K562 (cell line): ENCODE results near the gene MTPN. TPM values are rescaled to one million over a fixed set of nuclear protein-coding genes. Genes with fewer than 3 reads are reported as not detected.

Source experiments
- CBFB ChIP-seq: sonication (generic); formaldehyde crosslinking; IDR thresholded peaks from 2 replicates; pipeline ENCODE4 v1.4.0; 2020; ENCODE audit warnings: mild to moderate bottlenecking, missing genetic modification reagents
- DDX20 ChIP-seq: fragments of 450-650 bp; IDR thresholded peaks from 2 replicates; pipeline ENCODE4 v1.6.1; 2016; ENCODE audit warnings: missing genetic modification characterization, low read depth, mild to moderate bottlenecking, missing compliant biosample characterization, moderate library complexity
- ELF1 ChIP-seq: fragments of 200-800 bp; sonication (Bioruptor generic); IDR thresholded peaks from 2 replicates; pipeline ENCODE4 v1.6.1; 2016; ENCODE audit warnings: missing genetic modification characterization, missing compliant biosample characterization
- ETV5 ChIP-seq: sonication (generic); formaldehyde crosslinking; IDR thresholded peaks from 2 replicates; pipeline ENCODE4 v1.4.0; 2020; ENCODE audit warnings: low read depth, mild to moderate bottlenecking, missing genetic modification reagents
- GABPB1 ChIP-seq: sonication (generic); formaldehyde crosslinking; IDR thresholded peaks from 2 replicates; pipeline ENCODE4 v1.8.0; 2022; ENCODE audit warnings: mild to moderate bottlenecking, missing genetic modification reagents
- HMGXB4 ChIP-seq: sonication (generic); formaldehyde crosslinking; IDR thresholded peaks from 2 replicates; pipeline ENCODE4 v1.8.1; 2023; ENCODE audit warnings: mild to moderate bottlenecking, missing genetic modification reagents
- MNT ChIP-seq, 2 experiments: fragments of 450-650 bp; conservative IDR thresholded peaks; 2 replicates each; pipeline ENCODE4 v1.6.1; 2017; ENCODE audit warnings: mild to moderate bottlenecking in 2 of 2, moderate library complexity in 2 of 2
- NFIX ChIP-seq: fragments of 250-450 bp; sonication (Bioruptor Pico); IDR thresholded peaks from 2 replicates; pipeline ENCODE4 v1.4.0; 2020; ENCODE audit warnings: low read depth, mild to moderate bottlenecking, moderate library complexity
- POLR2AphosphoS2 ChIP-seq: IDR thresholded peaks from 2 replicates; pipeline ENCODE4 v1.6.1; 2012; ENCODE audit warnings: low read length, improper control_type of control experiment
- RAD21 ChIP-seq, 2 experiments: fragments of 250-450 bp in 1 of 2; fragments of 450-650 bp in 1 of 2; sonication (Bioruptor Pico) in 1 of 2; formaldehyde crosslinking in 1 of 2; IDR thresholded peaks in 1 of 2; conservative IDR thresholded peaks in 1 of 2; 2 replicates each; pipeline versions ENCODE4 v1.4.0 to v1.8.0; 2020 to 2022; ENCODE audit warnings: mild to moderate bottlenecking in 2 of 2, moderate library complexity in 1 of 2
- RBM17 ChIP-seq: fragments of 200-400 bp; formaldehyde crosslinking; IDR thresholded peaks from 2 replicates; pipeline ENCODE4 v1.6.1; 2017; ENCODE audit warnings: low read depth, mild to moderate bottlenecking, low read length, borderline replicate concordance
- RHOXF2B ChIP-seq: fragments of 250-450 bp; sonication (Bioruptor Pico); conservative IDR thresholded peaks from 2 replicates; pipeline ENCODE4 v1.5.1; 2021
- RNF2 ChIP-seq: sonication (generic); IDR thresholded peaks from 2 replicates; pipeline ENCODE4 v1.6.1; 2016
- SNIP1 ChIP-seq: fragments of 450-650 bp; IDR thresholded peaks from 2 replicates; pipeline ENCODE4 v1.7.1; 2017; ENCODE audit warnings: low read depth, mild to moderate bottlenecking
- THRAP3 ChIP-seq: fragments of 450-650 bp; IDR thresholded peaks from 2 replicates; pipeline ENCODE4 v1.6.1; 2016; ENCODE audit warnings: mild to moderate bottlenecking, inconsistent platforms, borderline replicate concordance
- XRCC3 ChIP-seq: fragments of 450-650 bp; IDR thresholded peaks from 2 replicates; pipeline ENCODE4 v1.6.1; 2017; ENCODE audit warnings: mild to moderate bottlenecking, moderate library complexity
- YY1 ChIP-seq, 3 experiments: IDR thresholded peaks; 2 replicates each; pipeline ENCODE4 v1.6.1; 2011; ENCODE audit warnings: low read length in 2 of 3, mild to moderate bottlenecking in 2 of 3, moderate library complexity in 2 of 3, borderline replicate concordance in 1 of 3, control low read depth in 1 of 3, low read depth in 1 of 3; ENCODE audit not compliant: insufficient read depth in 3 of 3, insufficient replicate concordance in 2 of 3, control insufficient read depth in 1 of 3, insufficient read length in 1 of 3; ENCODE audit errors: extremely low read depth in 1 of 3
- ZKSCAN3 ChIP-seq: fragments of 250-450 bp; sonication (Bioruptor Pico); IDR thresholded peaks from 2 replicates; pipeline ENCODE4 v1.4.0; 2020
- ZNF12 ChIP-seq: sonication (generic); formaldehyde crosslinking; IDR thresholded peaks from 2 replicates; pipeline ENCODE4 v1.4.0; 2020; ENCODE audit warnings: mild to moderate bottlenecking, missing genetic modification reagents
- ZNF311 ChIP-seq: fragments of 250-450 bp; sonication (Bioruptor Pico); IDR thresholded peaks from 2 replicates; pipeline ENCODE4 v1.4.0; 2020; ENCODE audit warnings: mild to moderate bottlenecking, moderate library complexity
- ZNF445 ChIP-seq: fragments of 250-450 bp; sonication (Bioruptor Pico); IDR thresholded peaks from 2 replicates; pipeline ENCODE4 v1.4.0; 2020; ENCODE audit warnings: low read depth, mild to moderate bottlenecking, moderate library complexity
- ZNF764 ChIP-seq: fragments of 250-450 bp; sonication (Bioruptor Pico); IDR thresholded peaks from 2 replicates; pipeline ENCODE4 v1.4.0; 2020; ENCODE audit warnings: low read depth, mild to moderate bottlenecking, moderate library complexity
- ZSCAN32 ChIP-seq: fragments of 450-650 bp; formaldehyde crosslinking; IDR thresholded peaks from 2 replicates; pipeline ENCODE4 v1.4.0; 2020; ENCODE audit warnings: mild to moderate bottlenecking, moderate library complexity
- polyA plus RNA-seq, 8 experiments: library from polyadenylated mRNA; depleted of rRNA in 4 of 8; stranded (reverse) in 5 of 8; unstranded in 3 of 8; fragments of >200 nt; fragmentation: Nextera tagmentation in 2 of 8; fragmentation: Illumina TruSeq in 1 of 8; extraction: Ambion mirVana in 2 of 8; extraction: Trizol in 1 of 8; gene quantifications; 2 replicates each; pipeline versions ENCODE4 v1.2.1 to v1.2.3, GENCODE V29; 2011 to 2014; ENCODE audit warnings: inconsistent platforms in 1 of 8, missing spikeins in 1 of 8
- total RNA-seq, 7 experiments: library from RNA; depleted of rRNA in 6 of 7; stranded (reverse); fragments of >200 nt in 6 of 7; fragmentation: Illumina TruSeq in 2 of 7; extraction: Trizol in 2 of 7; gene quantifications; 2 replicates each; pipeline versions ENCODE4 v1.2.1 to v1.2.3, GENCODE V29; 2011 to 2021; ENCODE audit warnings: low replicate concordance in 1 of 7
- TF ChIP-seq, protein P1 (sequence below): fragments of 250-450 bp; sonication (Bioruptor Pico); IDR thresholded peaks from 2 replicates; pipeline ENCODE4 v1.5.0; 2020; ENCODE audit warnings: mild to moderate bottlenecking, borderline replicate concordance

Gene MTPN
- total and polyA plus RNA-seq, 9 of the 15 experiments (the other 6 are each of a cell fraction or from before 2014, with no cell fraction given) = 68.5 to 261 (median 156) TPM

GRCh38 chr7:135933509-135934188, 43.5 kb downstream of the MTPN start (continued):
- TF ChIP-seq XRCC3 = 0 out of 2 replicates have a peak, but pooled peaks have one; percentile 19
- TF ChIP-seq YY1 (IDR thresholded peaks at IDR 0.05; ENCODE audit: borderline replicate concordance in 1 of 3, control insufficient read depth in 1 of 3, extremely low read depth in 1 of 3, insufficient read depth in 3 of 3, insufficient read length in 1 of 3, insufficient replicate concordance in 2 of 3, low read depth in 1 of 3, low read length in 2 of 3) = no peak
- no peak for TF ChIP-seq ZNF445 (CRISPR knock-in tag)
- TF ChIP-seq RAD21 (CRISPR knock-in tag; conservative IDR thresholded peaks at IDR 0.05 in 1 of 2, IDR thresholded peaks at IDR 0.05 in 1 of 2) = 0 out of 4 replicates have a peak, but pooled peaks of 1 of the 2 experiments have one; percentile 20
- TF ChIP-seq, protein P1, sequence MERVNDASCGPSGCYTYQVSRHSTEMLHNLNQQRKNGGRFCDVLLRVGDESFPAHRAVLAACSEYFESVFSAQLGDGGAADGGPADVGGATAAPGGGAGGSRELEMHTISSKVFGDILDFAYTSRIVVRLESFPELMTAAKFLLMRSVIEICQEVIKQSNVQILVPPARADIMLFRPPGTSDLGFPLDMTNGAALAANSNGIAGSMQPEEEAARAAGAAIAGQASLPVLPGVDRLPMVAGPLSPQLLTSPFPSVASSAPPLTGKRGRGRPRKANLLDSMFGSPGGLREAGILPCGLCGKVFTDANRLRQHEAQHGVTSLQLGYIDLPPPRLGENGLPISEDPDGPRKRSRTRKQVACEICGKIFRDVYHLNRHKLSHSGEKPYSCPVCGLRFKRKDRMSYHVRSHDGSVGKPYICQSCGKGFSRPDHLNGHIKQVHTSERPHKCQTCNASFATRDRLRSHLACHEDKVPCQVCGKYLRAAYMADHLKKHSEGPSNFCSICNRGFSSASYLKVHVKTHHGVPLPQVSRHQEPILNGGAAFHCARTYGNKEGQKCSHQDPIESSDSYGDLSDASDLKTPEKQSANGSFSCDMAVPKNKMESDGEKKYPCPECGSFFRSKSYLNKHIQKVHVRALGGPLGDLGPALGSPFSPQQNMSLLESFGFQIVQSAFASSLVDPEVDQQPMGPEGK = no peak
- TF ChIP-seq CBFB (CRISPR knock-in tag) = no peak
- TF ChIP-seq GABPB1 (CRISPR knock-in tag) = no peak
- TF ChIP-seq NFIX (CRISPR knock-in tag) = no peak
- no peak for TF ChIP-seq THRAP3
- no peak for TF ChIP-seq HMGXB4
- no peak for TF ChIP-seq ZNF764
- TF ChIP-seq RBM17 = no peak
- TF ChIP-seq RHOXF2B (CRISPR knock-in tag) = no peak
- no peak for TF ChIP-seq ZNF12 (CRISPR knock-in tag)
- no peak for TF ChIP-seq ETV5 (CRISPR knock-in tag)
- TF ChIP-seq RNF2 = 0 out of 2 replicates have a peak, but pooled peaks have one; percentile 11
- TF ChIP-seq DDX20 (tag) = no peak
- TF ChIP-seq ZKSCAN3 (CRISPR knock-in tag) = no peak
- TF ChIP-seq MNT (conservative IDR thresholded peaks at IDR 0.05) = no peak
- no peak for TF ChIP-seq ELF1 (tag)
- no peak for TF ChIP-seq POLR2AphosphoS2
- TF ChIP-seq ZNF311 (CRISPR knock-in tag) = no peak
- TF ChIP-seq SNIP1 = no peak
- no peak for TF ChIP-seq ZSCAN32 (CRISPR knock-in tag)
